Activated CD4-positive, alpha-beta T cell treated with anti-CD3 and anti-CD28 coated beads, Interleukin-2, Interleukin-4, amounts not matched to agents 100 ng/mL and 50 ng/mL, durations not matched to agents 16 hours and 8 hours (primary cell): Measurements from ENCODE around the gene ARL13A.
A peak's percentile ranks its signal among the peaks of the same experiment; 100 is the strongest.
"Not testable (repeated sequence)": the region's sequence is repeated elsewhere in the genome, so short reads cannot be mapped to it uniquely, and the experiment has no call there.

Source experiments
- DNase-seq: peaks from one replicate; pipeline ENCODE4 v3.0.0-alpha.2; 2020; ENCODE audit warnings: low spot score

The ARL13A gene

GRCh38 chrX:100990139-100990538 is 20.6 kb downstream of the ARL13A start:
- DNase-seq: no peak

GRCh38 chrX:100994352-100995281 is 25.1 kb downstream of the ARL13A start:
- peak; percentile 66 for DNase-seq

GRCh38 chrX:100995469-100995868 is 26.0 kb downstream of the ARL13A start:
- DNase-seq: peak; percentile 5

GRCh38 chrX:100999451-100999850 is 29.9 kb downstream of the ARL13A start:
- DNase-seq: no peak

GRCh38 chrX:101009090-101009489 is 39.6 kb downstream of the ARL13A start:
- no peak for DNase-seq

DNA sequence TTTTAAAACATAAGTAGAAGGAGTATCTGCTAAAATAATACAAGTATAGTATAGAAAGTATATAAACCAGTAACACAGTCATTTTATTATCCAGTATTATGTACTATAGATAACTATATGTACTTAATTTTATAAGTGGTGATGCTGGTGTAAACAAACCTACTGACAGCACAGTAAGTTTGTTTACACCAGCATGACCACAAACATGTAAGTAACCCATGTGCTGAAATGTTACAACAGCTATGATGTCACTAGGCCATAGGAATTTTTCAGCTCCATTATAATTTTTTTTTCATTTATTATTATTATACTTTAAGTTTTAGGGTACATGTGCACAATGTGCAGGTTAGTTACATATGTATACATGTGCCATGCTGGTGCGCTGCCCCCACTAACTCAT is 42.5 kb downstream of the ARL13A start:
- not testable (repeated sequence) for DNase-seq

DNA sequence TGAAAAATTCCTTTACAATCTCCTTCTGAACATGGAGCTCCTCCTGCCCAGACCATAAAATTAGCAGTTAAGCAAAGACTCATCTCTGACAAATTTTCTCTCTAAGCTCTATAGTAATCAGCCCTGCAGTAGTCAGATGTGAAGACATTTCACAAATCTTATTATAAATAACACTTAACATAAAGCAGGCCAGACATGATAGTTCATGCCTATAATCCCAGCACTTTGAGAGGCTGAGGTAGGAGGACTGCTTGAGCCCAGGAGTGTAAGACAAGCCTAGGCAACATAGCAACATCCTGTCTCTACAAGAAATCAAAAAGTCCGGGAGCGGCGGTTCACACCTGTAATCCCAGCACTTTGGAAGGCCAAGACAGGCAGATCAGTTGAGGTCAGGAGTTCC is 52.5 kb downstream of the ARL13A start:
- DNase-seq: no peak

DNA sequence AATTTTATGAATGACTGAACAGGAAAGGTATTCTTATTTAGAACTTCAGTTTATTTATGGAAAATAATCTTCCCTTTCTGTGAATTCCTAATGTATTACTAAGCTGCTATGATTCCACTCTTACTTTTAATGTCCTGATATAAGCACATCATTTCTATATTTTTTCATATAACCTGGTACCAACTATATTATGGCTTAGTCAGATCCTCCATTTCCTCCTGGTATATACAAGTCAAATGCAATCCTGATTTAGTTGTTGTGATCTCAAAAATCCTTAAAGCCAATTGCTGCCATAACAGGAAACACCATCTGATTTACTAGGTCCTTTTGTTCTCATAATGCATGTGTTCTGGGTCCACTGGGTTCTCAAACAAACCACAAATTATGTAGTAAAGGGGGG is 55.6 kb downstream of the ARL13A start:
- DNase-seq: no peak

- no peak for DNase-seq
These were observed 59.1 kb downstream of the ARL13A start for GRCh38 chrX:101028562-101028961.

DNA sequence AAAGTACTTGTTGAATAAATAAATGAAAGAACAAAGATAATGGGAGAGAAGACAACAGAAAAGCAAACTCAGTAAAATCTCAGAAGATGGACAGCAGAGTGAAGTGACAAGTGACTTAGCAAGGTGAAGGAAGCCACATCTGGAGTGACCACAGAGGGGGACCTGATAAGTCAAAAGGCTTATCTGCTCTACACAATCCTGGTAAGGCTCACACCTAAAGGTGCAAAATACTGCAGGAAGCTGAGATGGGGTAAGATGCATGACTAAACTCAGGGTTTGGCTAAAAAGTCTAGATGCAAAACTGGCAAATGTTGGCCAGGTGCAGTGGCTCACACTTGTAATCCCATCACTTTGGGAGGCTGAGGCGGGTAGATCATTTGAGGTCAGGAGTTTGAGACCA is 60.2 kb downstream of the ARL13A start:
- no peak for DNase-seq

- no peak for DNase-seq
These were observed 67.7 kb downstream of the ARL13A start for GRCh38 chrX:101037231-101037630.

DNA sequence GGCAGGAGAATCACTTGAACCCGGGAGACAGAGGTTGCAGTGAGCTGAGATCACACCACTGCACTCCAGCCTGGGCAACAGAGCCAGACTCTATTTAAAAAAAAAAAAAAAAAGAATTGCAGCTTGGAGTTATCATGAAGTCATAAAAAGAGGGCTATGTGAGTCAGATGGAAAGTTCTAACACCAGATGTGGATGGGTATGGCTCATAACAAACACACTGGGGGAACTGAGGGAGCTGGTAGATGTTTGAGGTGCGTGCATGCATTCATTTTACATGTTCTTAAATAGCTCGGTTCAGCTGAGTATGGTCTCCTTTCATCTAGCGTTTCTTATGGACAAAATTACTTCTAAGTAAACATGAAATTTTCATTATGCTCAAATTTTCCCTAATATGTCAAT is 70.7 kb downstream of the ARL13A start:
- DNase-seq: peak; percentile 46
